ENCODE results near the gene PIGM.

The PIGM gene

GRCh38 chr1:160076295-160076694 is 44.5 kb upstream of the PIGM start:
- no peak for TF ChIP-seq CTCF (IDR thresholded peaks at IDR 0.05)
- H3K27ac ChIP-seq, result no peak overlapping the region
- no peak for DNase-seq (ENCODE audit: low spot score)

GRCh38 chr1:160075836-160076235 is 44.0 kb upstream of the PIGM start:
- TF ChIP-seq CTCF (IDR thresholded peaks at IDR 0.05), result no peak
- H3K27ac ChIP-seq, result no peak overlapping the region
- H3K4me3 ChIP-seq, result no peak overlapping the region
- DNase-seq (ENCODE audit: low spot score), result no peak

More at GRCh38 chr1:160076295-160076694, 44.5 kb upstream of the PIGM start:
- H3K4me3 ChIP-seq, result no peak overlapping the region

GRCh38 chr1:160074865-160075264 is 43.1 kb upstream of the PIGM start:
- DNase-seq (ENCODE audit: low spot score), result no peak
- Histone ChIP-seq H3K4me3 (no peak overlapping the region), H3K27ac (no peak overlapping the region)
- no peak for TF ChIP-seq CTCF (IDR thresholded peaks at IDR 0.05)

GRCh38 chr1:160071289-160071688 is 39.5 kb upstream of the PIGM start:
- H3K27ac ChIP-seq, result no peak overlapping the region
- no peak overlapping the region for H3K4me3 ChIP-seq
- no peak for TF ChIP-seq CTCF (IDR thresholded peaks at IDR 0.05)
- DNase-seq (ENCODE audit: low spot score), result no peak

- Histone ChIP-seq H3K27ac (no peak overlapping the region), H3K4me3 (peak overlapping the region; percentile 68)
- DNase-seq (ENCODE audit: low spot score), result no peak
- no peak for TF ChIP-seq CTCF (IDR thresholded peaks at IDR 0.05)
Observed at GRCh38 chr1:160070243-160071163, 38.7 kb upstream of the PIGM start.

GRCh38 chr1:160069460-160070231 is 37.9 kb upstream of the PIGM start, which contains the start of gene KCNJ10:
TSS of gene KCNJ10 (minus strand) at chr1:160070160. CDS start at chr1:160042532, 27,628 bp downstream.
- Histone ChIP-seq H3K4me3 (peak within 1 kb of the TSS; percentile 68), H3K27ac (no peak within 1 kb of the TSS)
- DNase-seq (ENCODE audit: low spot score), result no peak
- no peak for TF ChIP-seq CTCF (IDR thresholded peaks at IDR 0.05)
